HG02884 (cell line): ENCODE results near the gene OSBPL2.

ENCODE experiments used
- ATAC-seq: cut with Tn5 transposase; IDR thresholded peaks from one replicate; pipeline ENCODE4 v1.9.1; 2021; ENCODE audit warnings: mild to moderate bottlenecking, moderate library complexity; ENCODE audit not compliant: unreplicated experiment

Gene OSBPL2

GRCh38 chr20:62277253-62277652, 38.9 kb downstream of the OSBPL2 start:
- no peak for ATAC-seq

DNA sequence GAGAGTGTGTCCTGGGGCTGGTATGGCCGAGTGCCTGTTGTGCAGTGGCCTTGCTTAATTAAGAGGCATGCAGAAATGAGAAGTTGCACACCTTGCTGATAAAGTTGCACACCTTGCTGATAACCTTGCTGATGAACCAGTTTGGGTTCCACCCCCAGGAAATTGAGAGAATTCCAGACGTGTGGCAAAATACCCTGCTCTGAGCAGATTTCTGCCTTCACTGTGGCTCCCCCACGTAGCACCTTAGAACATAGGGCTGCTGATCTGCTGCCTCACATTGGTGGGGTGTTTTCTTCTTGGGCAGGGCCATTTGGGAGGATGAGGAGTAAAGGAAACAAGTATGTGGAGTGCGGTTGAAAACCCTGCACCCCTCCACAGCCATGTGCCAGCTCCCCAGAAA, 42.0 kb downstream of the OSBPL2 start:
- ATAC-seq: no peak

DNA sequence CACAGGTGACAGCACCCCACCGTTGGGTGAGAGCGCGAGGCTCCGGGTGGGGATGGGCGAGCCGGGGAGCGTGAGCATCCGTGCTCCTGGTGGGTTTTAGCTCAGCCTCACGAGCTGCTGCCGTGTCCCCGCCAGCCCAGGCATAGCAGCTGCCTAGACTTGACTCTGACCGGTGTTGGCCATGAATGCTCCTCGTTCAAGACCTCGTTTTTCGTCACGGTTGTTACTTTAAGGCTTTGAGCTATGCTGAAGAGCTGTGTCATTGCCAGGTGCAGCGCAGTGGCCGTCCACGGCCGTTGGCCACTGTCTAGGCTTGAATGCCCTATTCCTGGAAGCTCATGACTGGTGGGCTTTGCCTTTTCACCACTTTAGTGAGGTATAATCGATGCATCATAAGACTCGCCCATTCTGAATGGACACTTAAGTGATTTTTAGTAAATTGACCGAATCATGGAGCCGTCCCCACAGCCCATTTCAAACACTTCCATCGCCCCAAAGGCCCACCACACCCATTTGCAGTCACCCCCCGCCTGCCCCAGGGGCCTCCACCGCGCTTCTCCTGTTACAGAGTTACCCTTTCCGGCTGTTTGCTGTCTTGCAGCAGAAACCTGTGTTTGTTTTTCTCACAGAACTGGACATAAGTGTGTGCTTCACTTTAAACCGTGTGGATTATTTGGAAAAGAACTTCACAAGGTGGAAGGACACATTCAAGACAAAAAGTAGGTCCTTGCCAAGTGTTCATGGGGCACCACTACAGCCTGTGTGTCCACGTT, 43.0 kb downstream of the OSBPL2 start:
- no peak for ATAC-seq

GRCh38 chr20:62282103-62282502, 43.8 kb downstream of the OSBPL2 start:
- no peak for ATAC-seq

DNA sequence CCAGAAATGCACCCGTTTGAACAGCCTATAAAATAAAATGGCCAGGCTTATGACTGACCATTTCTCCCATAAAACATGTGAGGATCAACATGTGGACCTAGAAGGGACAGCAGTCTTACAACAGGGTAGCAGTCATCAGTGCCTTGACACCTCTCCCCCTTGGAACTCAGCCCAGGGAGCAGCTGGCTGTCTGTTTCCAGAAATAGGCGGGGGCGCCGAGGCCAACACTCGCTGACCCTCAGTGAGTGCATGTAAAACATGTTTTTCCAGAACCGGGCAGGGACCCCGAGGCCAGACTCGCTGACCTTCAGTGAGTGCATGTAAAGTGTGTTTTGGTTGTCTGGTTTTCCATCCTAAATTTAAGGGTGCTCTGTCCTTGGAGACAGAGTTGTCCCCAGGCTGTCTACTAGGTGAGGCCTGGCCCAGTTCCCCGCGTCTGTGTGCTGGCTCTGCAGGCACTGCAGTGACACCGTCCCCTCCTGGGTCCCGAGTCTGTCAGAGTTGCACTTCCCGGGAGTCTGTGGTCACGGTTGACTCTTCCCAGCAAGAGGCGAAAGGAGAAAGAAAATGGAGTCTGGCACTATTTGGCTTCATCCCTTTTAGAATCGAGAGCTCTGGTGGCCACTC, 44.7 kb downstream of the OSBPL2 start:
- ATAC-seq: no peak

DNA sequence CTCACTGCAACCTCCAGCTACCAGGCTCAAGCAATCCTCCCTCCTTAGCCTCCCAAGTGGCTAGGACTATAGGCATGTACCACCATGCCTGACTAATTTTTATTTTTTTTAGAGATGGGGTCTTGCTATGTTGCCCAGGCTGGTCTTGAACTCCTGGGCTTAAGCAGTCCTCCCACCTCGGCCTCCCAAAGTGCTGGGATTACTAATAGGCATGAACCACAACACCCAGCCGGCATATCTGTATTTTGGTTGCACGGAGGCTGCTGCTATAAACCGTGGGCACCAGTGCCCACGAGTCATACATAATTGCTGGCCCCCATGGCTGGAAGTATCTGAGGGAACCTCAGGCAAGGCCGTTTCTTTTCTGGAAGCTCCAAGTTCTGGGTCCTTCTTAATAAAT, 46.1 kb downstream of the OSBPL2 start:
- ATAC-seq: no peak

GRCh38 chr20:62285151-62285550, 46.8 kb downstream of the OSBPL2 start:
- ATAC-seq: no peak

DNA sequence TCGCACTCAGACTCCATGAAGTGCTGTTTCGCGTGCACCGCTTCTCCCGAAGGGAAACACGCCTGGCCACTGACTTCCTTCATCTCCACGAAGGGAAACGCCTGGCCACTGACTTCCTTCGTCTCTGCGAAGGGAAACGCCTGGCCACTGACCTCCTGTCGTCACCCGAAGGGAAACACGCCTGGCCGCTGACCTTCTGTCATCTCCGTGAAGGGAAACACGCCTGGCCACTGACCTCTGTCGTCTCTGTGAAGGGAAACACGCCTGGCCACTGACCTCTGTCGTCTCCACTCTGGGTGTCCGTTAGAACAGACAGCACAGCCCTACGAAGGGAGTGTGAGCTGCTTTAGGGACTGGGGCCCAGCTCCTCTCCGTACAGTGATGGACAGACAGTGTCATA, 47.4 kb downstream of the OSBPL2 start:
- no peak for ATAC-seq

GRCh38 chr20:62286493-62287064, 48.3 kb downstream of the OSBPL2 start:
- no peak for ATAC-seq

DNA sequence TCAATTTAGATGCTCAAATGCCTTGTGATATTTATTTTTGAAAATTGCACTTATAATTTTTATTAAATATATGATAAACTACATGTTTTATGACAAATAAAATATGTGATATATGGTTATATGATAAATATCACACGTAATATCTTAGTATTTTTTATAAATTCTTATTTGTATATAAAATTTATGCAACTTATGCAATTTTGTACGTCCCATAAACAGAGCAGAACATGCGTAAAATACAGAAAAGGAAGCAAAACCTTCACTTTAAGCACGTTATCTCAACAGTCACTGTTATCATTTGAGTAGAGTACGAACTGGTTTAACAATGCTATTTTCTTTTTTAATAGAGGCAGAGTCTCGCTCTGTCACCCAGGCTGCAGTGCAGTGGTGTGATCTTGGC, 48.8 kb downstream of the OSBPL2 start:
- no peak for ATAC-seq

DNA sequence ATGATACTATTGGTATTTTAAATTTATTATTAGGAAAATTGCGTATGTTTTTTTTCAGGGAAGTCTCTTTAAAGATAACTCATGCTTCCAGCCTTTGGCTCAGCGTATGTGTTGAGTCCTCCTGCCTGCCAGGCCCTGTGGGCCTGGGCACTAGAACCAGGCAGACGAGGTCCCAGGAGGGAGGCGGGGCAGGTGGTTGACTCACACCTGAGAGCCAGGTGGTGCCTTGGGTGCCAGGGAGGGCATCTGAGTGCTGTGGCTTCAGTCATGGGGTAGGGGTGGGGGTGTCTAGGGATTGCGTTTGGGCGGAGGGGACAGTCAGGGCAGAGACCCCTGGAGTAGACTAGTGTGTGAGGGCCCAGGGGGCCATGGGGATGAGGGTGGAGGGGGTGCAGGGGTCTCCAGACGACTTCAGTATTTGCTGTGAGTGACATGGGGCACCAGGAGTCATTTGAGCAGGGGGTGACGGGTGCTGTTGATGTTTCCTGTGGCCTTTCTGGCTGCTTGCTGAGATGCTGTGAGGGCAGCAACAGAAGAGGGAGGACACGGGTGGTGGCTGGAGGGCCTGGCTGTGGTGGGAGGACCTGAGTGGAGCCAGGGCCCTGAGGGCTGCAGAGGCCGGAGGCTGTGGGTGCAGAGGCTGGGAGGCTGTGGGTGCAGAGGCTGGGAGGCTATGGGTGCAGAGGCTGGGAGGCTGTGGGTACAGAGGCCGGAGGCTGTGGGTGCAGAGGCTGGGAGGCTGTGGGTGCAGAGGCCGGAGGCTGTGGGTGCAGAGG, 49.6 kb downstream of the OSBPL2 start:
- ATAC-seq: no peak

DNA sequence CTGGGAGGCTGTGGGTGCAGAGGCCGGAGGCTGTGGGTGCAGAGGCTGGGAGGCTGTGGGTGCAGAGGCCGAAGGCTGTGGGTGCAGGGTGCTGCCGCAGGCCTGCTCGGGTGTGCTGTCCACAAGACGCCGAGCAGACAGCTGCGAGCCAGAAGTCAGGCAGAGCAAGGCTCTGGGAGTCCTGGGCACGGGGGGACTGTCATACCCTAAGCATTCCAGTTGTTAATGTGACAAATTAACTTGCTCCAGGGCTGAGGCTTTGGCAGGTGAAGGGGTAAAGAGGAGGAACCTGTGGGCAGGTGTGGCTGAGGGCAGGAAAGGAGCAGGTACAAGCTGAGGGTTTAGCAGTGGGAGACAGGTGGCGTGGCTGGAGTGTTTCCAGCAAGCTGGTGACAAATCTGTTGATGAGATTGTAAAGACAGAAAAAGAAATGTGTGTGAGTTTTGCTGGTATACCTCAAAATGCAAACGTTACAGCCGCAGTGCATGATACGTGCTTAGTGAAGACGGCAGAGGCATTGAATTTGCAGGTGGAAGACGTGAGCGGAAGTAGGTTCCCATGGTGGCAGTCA, 50.3 kb downstream of the OSBPL2 start:
- no peak for ATAC-seq

DNA sequence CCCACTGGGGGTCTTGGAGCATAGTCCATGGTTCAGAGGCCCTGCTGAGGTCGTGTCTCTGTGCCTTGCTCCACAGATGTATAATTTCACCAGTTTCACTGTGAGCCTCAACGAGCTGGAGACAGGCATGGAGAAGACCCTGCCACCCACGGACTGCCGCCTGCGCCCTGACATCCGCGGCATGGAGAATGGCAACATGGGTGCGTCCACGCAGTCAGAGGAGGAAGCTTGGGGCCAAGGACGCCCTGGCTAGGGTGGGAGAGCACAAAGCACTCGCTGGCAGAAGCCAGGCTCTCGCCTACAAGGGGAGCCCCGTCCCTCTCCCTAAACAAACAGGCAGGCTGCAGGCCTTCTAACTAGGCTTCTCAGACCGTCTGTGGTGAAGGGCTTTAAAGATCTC, 50.8 kb downstream of the OSBPL2 start:
- no peak for ATAC-seq

DNA sequence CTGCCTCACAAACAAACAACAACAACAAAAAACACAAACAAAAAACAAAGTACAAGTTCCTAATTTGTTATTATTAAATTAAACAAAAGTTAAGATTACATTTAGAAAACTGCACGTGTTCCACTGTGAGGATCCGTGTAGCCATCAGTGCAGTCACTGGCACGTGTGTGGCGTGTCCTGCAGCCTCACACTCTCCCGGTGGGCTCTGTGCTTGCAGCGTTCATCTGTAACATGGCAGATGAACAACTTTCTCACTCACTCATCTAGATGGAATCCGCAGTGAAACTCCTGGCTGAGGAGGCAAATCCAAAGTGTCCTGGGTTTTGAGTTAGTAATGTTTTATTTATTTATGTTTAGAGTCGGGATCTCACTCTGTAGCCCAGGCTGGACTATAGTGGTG, 51.6 kb downstream of the OSBPL2 start:
- no peak for ATAC-seq

GRCh38 chr20:62291251-62292066, 53.1 kb downstream of the OSBPL2 start:
- ATAC-seq: no peak

- ATAC-seq: no peak
These were observed 53.8 kb downstream of the OSBPL2 start for GRCh38 chr20:62292108-62292507.

- no peak for ATAC-seq
These were observed 54.9 kb downstream of the OSBPL2 start for GRCh38 chr20:62293111-62293784.

DNA sequence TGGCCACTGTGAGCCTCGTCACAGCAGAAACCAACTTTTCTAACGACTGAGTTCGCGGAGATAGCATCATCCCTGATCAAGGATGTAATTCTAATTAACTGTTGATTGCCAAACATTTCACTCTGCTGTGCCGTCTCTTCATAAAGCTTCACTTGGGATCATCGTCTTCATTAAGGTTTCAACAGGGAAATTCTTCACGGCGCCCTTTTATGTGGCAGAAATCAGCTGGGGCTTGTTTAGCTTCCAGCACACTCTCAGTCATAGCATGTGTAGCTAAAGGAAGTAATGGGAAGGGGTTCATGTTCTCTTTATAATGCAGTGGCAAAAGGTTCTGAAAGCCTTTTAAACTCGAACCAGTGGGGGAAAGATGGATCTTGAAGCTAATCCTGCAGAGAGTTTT, 55.6 kb downstream of the OSBPL2 start:
- ATAC-seq: no peak

DNA sequence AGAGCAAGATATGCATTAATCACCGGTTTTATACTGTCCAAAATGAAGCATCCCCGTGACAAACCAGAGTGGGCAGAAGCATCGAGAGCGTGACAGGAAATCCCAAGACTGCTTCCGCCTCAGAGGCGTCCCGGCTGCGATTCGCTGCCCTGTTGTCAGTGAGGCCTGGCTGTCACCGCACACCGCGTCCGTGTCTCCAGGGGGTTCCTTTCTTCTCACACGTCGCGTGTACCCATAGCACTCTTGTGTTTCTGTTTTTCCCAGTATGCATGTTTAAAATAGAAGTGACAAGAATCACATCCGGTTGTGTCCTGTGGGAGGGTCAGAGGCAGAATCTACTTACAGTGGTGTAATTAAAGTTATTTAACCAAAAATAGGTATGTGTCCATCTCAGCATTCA, 56.2 kb downstream of the OSBPL2 start:
- ATAC-seq: no peak
